Coronary artery (tissue), 2 donors: ENCODE data around the gene MACROD2.

Source experiments
- DNase-seq: peaks from one replicate; pipeline ENCODE4 v3.0.0-alpha.2; 2017; ENCODE audit warnings: low spot score
- H3K27ac ChIP-seq, 2 donors: fragments of 200-600 bp; sonication (generic); one replicate each; pipeline ENCODE4 v1.5.1; 2016 to 2019
- H3K4me3 ChIP-seq: fragments of 200-600 bp; sonication (generic); 2 replicates; pipeline ENCODE4 v1.5.1; 2016; ENCODE audit warnings: mild to moderate bottlenecking, moderate library complexity
- CTCF ChIP-seq: fragments of 200-600 bp; sonication (generic); IDR thresholded peaks from one replicate; pipeline ENCODE4 v1.5.1; 2019; ENCODE audit warnings: antibody characterized with exemption

MACROD2 gene

GRCh38 chr20:14732996-14733395 is 737.7 kb downstream of the MACROD2 start:
- TF ChIP-seq CTCF = no peak
- H3K4me3 ChIP-seq = no peak overlapping the region
- no peak for DNase-seq

GRCh38 chr20:14740380-14740779 is 745.1 kb downstream of the MACROD2 start:
- DNase-seq = no peak
- TF ChIP-seq CTCF = no peak
- H3K4me3 ChIP-seq = no peak overlapping the region

More at GRCh38 chr20:14732996-14733395, 737.7 kb downstream of the MACROD2 start:
- H3K27ac ChIP-seq = no peak overlapping the region

GRCh38 chr20:14741616-14742015 is 746.3 kb downstream of the MACROD2 start:
- Histone ChIP-seq H3K4me3 (no peak overlapping the region), H3K27ac (no peak overlapping the region)
- no peak for DNase-seq
- TF ChIP-seq CTCF = no peak

More at GRCh38 chr20:14740380-14740779, 745.1 kb downstream of the MACROD2 start:
- no peak overlapping the region for H3K27ac ChIP-seq

GRCh38 chr20:14744723-14745122 is 749.4 kb downstream of the MACROD2 start:
- Histone ChIP-seq H3K4me3 (no peak overlapping the region), H3K27ac (no peak overlapping the region)
- DNase-seq = no peak
- TF ChIP-seq CTCF = no peak

- Histone ChIP-seq H3K4me3 (no peak overlapping the region), H3K27ac (no peak overlapping the region)
- no peak for TF ChIP-seq CTCF
- DNase-seq = no peak
Measured at GRCh38 chr20:14745830-14746229, 750.5 kb downstream of the MACROD2 start.

GRCh38 chr20:14751191-14751590 is 755.9 kb downstream of the MACROD2 start:
- no peak overlapping the region for H3K4me3 ChIP-seq
- no peak for TF ChIP-seq CTCF
- H3K27ac ChIP-seq = no peak overlapping the region
- no peak for DNase-seq

- no peak for TF ChIP-seq CTCF
- DNase-seq = no peak
- Histone ChIP-seq H3K27ac (no peak overlapping the region), H3K4me3 (no peak overlapping the region)
Measured at GRCh38 chr20:14757728-14758127, 762.4 kb downstream of the MACROD2 start.
